CD14-positive monocyte (primary cell): ENCODE measurements around the gene HP. TPM values are rescaled to one million over a fixed set of nuclear protein-coding genes. Genes with fewer than 3 reads are reported as not detected.

ENCODE experiments used
- DNase-seq, 3 donors: peaks; one replicate each; pipeline ENCODE4 v3.0.0-alpha.2; 2011 to 2022
- H2AFZ ChIP-seq: 2 replicates; pipeline ENCODE4 v1.6.0; 2012; ENCODE audit warnings: mild to moderate bottlenecking, low read depth, low read length, inconsistent platforms; ENCODE audit not compliant: insufficient read depth, poor library complexity, severe bottlenecking
- H3K27ac ChIP-seq, 2 donors: 1 replicate in 1 of 2; 2 replicates in 1 of 2; pipeline ENCODE4 v1.5.1; 2012 to 2013; ENCODE audit warnings: low read length in 2 of 2, control low read depth in 1 of 2, inconsistent platforms in 1 of 2, low read depth in 1 of 2, mild to moderate bottlenecking in 1 of 2
- H3K27me3 ChIP-seq, 2 donors: one replicate each; pipeline versions ENCODE4 v1.6.0 to v1.6.1; 2011 to 2013; ENCODE audit warnings: low read length in 2 of 2; ENCODE audit not compliant: control insufficient read depth in 2 of 2, insufficient read depth in 2 of 2
- H3K36me3 ChIP-seq, 2 donors: replicated peaks in 1 of 2; 1 replicate in 1 of 2; 2 replicates in 1 of 2; pipeline versions ENCODE4 v1.5.1 to v1.6.1; 2012 to 2013; ENCODE audit warnings: low read length in 2 of 2, control low read depth in 1 of 2, inconsistent platforms in 1 of 2, mild to moderate bottlenecking in 1 of 2; ENCODE audit not compliant: insufficient read depth in 2 of 2, control insufficient read depth in 1 of 2
- H3K4me1 ChIP-seq, 2 donors: 1 replicate in 1 of 2; 2 replicates in 1 of 2; pipeline versions ENCODE4 v1.5.1 to v1.6.1; 2012 to 2013; ENCODE audit warnings: low read length in 2 of 2, control low read depth in 1 of 2, inconsistent platforms in 1 of 2, mild to moderate bottlenecking in 1 of 2, moderate library complexity in 1 of 2; ENCODE audit not compliant: insufficient read depth in 2 of 2, control insufficient read depth in 1 of 2
- H3K4me2 ChIP-seq: replicated peaks from 2 replicates; pipeline ENCODE3; 2012; ENCODE audit warnings: low read length, moderate library complexity, mild to moderate bottlenecking; ENCODE audit not compliant: poor library complexity, severe bottlenecking; ENCODE audit errors: extremely low read depth
- H3K4me3 ChIP-seq, 3 experiments: fragments of 200-600 bp in 1 of 3; sonication (generic) in 1 of 3; replicated peaks in 1 of 3; 1 replicate in 2 of 3; 2 replicates in 1 of 3; pipeline ENCODE4 v1.5.1; 2011 to 2013; ENCODE audit warnings: low read length in 3 of 3, mild to moderate bottlenecking in 3 of 3, control low read depth in 2 of 3, low read depth in 2 of 3, inconsistent platforms in 1 of 3, moderate library complexity in 1 of 3
- H3K79me2 ChIP-seq: 2 replicates; pipeline ENCODE4 v1.6.0; 2012; ENCODE audit warnings: mild to moderate bottlenecking, control low read depth, inconsistent platforms, low read length, moderate library complexity; ENCODE audit not compliant: insufficient read depth
- H3K9ac ChIP-seq: 2 replicates; pipeline ENCODE4 v1.6.0; 2017; ENCODE audit warnings: low read length, mild to moderate bottlenecking; ENCODE audit not compliant: insufficient read depth, poor library complexity, severe bottlenecking
- H3K9me3 ChIP-seq, 2 donors: replicated peaks in 1 of 2; 1 replicate in 1 of 2; 2 replicates in 1 of 2; pipeline versions ENCODE4 v1.5.1 to v1.6.1; 2012 to 2013; ENCODE audit warnings: low read length in 2 of 2, control low read depth in 1 of 2; ENCODE audit not compliant: control insufficient read depth in 1 of 2, insufficient read depth in 1 of 2
- H4K20me1 ChIP-seq: 2 replicates; pipeline ENCODE4 v1.6.0; 2012; ENCODE audit warnings: mild to moderate bottlenecking, low read length, control low read depth, moderate library complexity; ENCODE audit not compliant: insufficient read depth
- H3K27ac Mint-ChIP-seq, 7 donors: one replicate each; pipeline ENCODE4 v1.8.0; 2020; ENCODE audit warnings: mild to moderate bottlenecking in 7 of 7, mixed read lengths in 7 of 7, moderate library complexity in 6 of 7, inconsistent platforms in 2 of 7
- H3K27me3 Mint-ChIP-seq, 3 donors: one replicate each; pipeline ENCODE4 v1.8.0; 2021 to 2022; ENCODE audit warnings: low read depth in 3 of 3, mild to moderate bottlenecking in 3 of 3, mixed read lengths in 3 of 3, moderate library complexity in 3 of 3, inconsistent platforms in 1 of 3
- H3K36me3 Mint-ChIP-seq, 2 donors: one replicate each; pipeline ENCODE4 v1.8.0; 2020; ENCODE audit warnings: mixed read lengths in 2 of 2, inconsistent platforms in 1 of 2, mild to moderate bottlenecking in 1 of 2
- H3K4me1 Mint-ChIP-seq: one replicate; pipeline ENCODE4 v1.8.0; 2020; ENCODE audit warnings: mild to moderate bottlenecking, mixed read lengths
- H3K4me3 Mint-ChIP-seq, 2 donors: one replicate each; pipeline ENCODE4 v1.8.0; 2020; ENCODE audit warnings: mild to moderate bottlenecking in 2 of 2, mixed read lengths in 2 of 2, moderate library complexity in 1 of 2
- H3K9me3 Mint-ChIP-seq, 7 donors: one replicate each; pipeline ENCODE4 v1.8.0; 2020 to 2022; ENCODE audit warnings: mixed read lengths in 7 of 7, mild to moderate bottlenecking in 6 of 7, moderate library complexity in 6 of 7, inconsistent platforms in 2 of 7
- CTCF ChIP-seq: fragments of 200-600 bp; IDR thresholded peaks from one replicate; pipeline ENCODE4 v1.8.0; 2022; ENCODE audit warnings: antibody characterized with exemption, mild to moderate bottlenecking
- WGBS: methylation state at CpG from one replicate; pipeline ENCODE4 v1.1.5; 2013; ENCODE audit warnings: missing lambda C conversion rate; ENCODE audit not compliant: insufficient coverage; 5-methylcytosine and 5-hydroxymethylcytosine counted together
- intact Hi-C, 2 donors: fragments of 100-400 bp; cut with micrococcal nuclease; formaldehyde crosslinking; loops; one replicate each; pipeline versions ENCODE4 v1.15.0 to v1.15.1; 2023
- polyA plus RNA-seq, 3 donors: library from polyadenylated mRNA; depleted of rRNA in 1 of 3; unstranded in 2 of 3; stranded (reverse) in 1 of 3; fragments of 300-500 nt in 2 of 3; fragments of >200 nt in 1 of 3; fragmentation: Illumina TruSeq in 2 of 3; gene quantifications; 1 replicate in 2 of 3; 2 replicates in 1 of 3; pipeline ENCODE4 v1.2.3, GENCODE V29; 2012 to 2021

HP gene
- polyA plus RNA-seq, 3 donors = 9.3 to 59.4 (median 47.8) TPM

- Histone ChIP-seq H3K27me3 (no peaks in the 10 kb centered on the region), H3K36me3 (peaks cover 24 to 55% of the 10 kb centered on the region in 2 donors), H3K4me2 (no peak overlapping the region), H2AFZ (no peak overlapping the region), H3K27ac (no peak overlapping the region), H3K4me1 (peaks cover 7 to 10% of the 10 kb centered on the region in 2 donors), H3K4me3 (no peak overlapping the region), H3K9me3 (no peaks in the 10 kb centered on the region), H3K79me2 (peaks cover 3% of the 10 kb centered on the region), H4K20me1 (no peaks in the 10 kb centered on the region), H3K9ac (no peak overlapping the region)
- peaks cover 30 to 33% of the 10 kb centered on the region in 2 donors for H3K36me3 Mint-ChIP-seq
- peaks cover 0 to 3% (median 1%) of the 10 kb centered on the region in 3 donors for H3K27me3 Mint-ChIP-seq
- H3K4me3 Mint-ChIP-seq = no peak overlapping the region
- H3K9me3 Mint-ChIP-seq = no peaks in the 10 kb centered on the region
- peaks cover 11% of the 10 kb centered on the region for H3K4me1 Mint-ChIP-seq
- 85% methylated on average over 9 of the region's 9 CpGs for WGBS
- H3K27ac Mint-ChIP-seq = peak overlapping the region in 1 of 7 donors; percentile 13
- no peak for DNase-seq
- TF ChIP-seq CTCF = no peak
- intact Hi-C loops = no loop called here
Observed at GRCh38 chr16:72012607-72013006, 41.7 kb upstream of the HP start.

DNA sequence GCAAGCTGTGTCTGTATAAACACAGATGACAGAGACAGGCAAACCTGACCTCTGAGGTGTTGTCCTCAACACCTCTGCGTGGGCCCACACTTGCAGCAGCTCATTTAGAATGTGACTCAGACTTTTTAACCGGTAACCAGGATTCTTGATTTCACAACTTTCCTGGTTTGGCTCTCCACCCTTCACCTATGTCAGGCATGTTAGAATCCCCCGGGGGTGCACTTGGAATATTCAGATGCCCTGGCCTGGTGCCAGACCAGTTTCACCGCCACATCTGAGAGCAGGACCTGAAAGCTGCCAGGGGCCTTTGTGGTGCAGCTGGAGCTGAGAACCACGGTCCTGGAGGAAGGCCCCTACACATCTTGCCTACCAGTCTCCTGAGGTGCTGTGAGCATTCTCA is 40.9 kb upstream of the HP start:
- Histone ChIP-seq H3K4me3 (no peak overlapping the region), H3K36me3 (peaks cover 27 to 60% of the 10 kb centered on the region in 2 donors), H3K9me3 (no peaks in the 10 kb centered on the region), H4K20me1 (no peaks in the 10 kb centered on the region), H3K4me1 (peaks cover 4% of the 10 kb centered on the region in 2 donors), H3K27ac (no peak overlapping the region), H3K27me3 (no peaks in the 10 kb centered on the region), H3K9ac (no peak overlapping the region), H2AFZ (no peak overlapping the region), H3K79me2 (peaks cover 3% of the 10 kb centered on the region), H3K4me2 (no peak overlapping the region)
- H3K36me3 Mint-ChIP-seq = peaks cover 37 to 41% of the 10 kb centered on the region in 2 donors
- no peak overlapping the region for H3K4me3 Mint-ChIP-seq
- no peak for DNase-seq
- 50% methylated on average over 5 of the region's 5 CpGs for WGBS
- no peaks in the 10 kb centered on the region for H3K9me3 Mint-ChIP-seq
- intact Hi-C loops = no loop called here
- H3K27me3 Mint-ChIP-seq = peaks cover 0 to 3% (median 1%) of the 10 kb centered on the region in 3 donors
- H3K4me1 Mint-ChIP-seq = peaks cover 11% of the 10 kb centered on the region
- H3K27ac Mint-ChIP-seq = peak overlapping the region in 1 of 7 donors; percentile 66
- no peak for TF ChIP-seq CTCF
